ENCODE results near the gene ATF1.
"Not testable (repeated sequence)": the region's sequence is repeated elsewhere in the genome, so short reads cannot be mapped to it uniquely, and the experiment has no call there.

The ATF1 gene

GRCh38 chr12:50868881-50869280 is 105.0 kb downstream of the ATF1 start:
- not testable (repeated sequence) for DNase-seq
